Transverse colon (tissue), 4 donors: ENCODE measurements around the gene DOC2B. TPM values are rescaled to one million over a fixed set of nuclear protein-coding genes. Genes with fewer than 3 reads are reported as not detected.
"Not testable (repeated sequence)": the region's sequence is repeated elsewhere in the genome, so short reads cannot be mapped to it uniquely, and the experiment has no call there.

Experiments
- DNase-seq: peaks from one replicate; pipeline ENCODE4 v3.0.0-alpha.2; 2019
- H3K27ac ChIP-seq, 4 donors: fragments of 200-600 bp; sonication (generic); 2 replicates each; pipeline ENCODE4 v1.5.1; 2016 to 2018; ENCODE audit warnings: inconsistent platforms in 4 of 4
- H3K27me3 ChIP-seq: fragments of 200-600 bp; sonication (generic); 2 replicates; pipeline ENCODE4 v1.5.1; 2017; ENCODE audit warnings: inconsistent platforms
- H3K36me3 ChIP-seq, 4 donors: fragments of 200-600 bp; sonication (generic); 2 replicates each; pipeline ENCODE4 v1.5.1; 2017 to 2019; ENCODE audit warnings: inconsistent platforms in 4 of 4
- H3K4me1 ChIP-seq, 4 donors: fragments of 200-600 bp; sonication (generic); 2 replicates each; pipeline ENCODE4 v1.5.1; 2017 to 2020; ENCODE audit warnings: inconsistent platforms in 4 of 4
- H3K4me3 ChIP-seq, 4 donors: fragments of 200-600 bp; sonication (generic); 1 replicate in 1 of 4; 2 replicates in 3 of 4; pipeline versions ENCODE4 v1.5.1 to v1.6.1; 2017 to 2019; ENCODE audit warnings: inconsistent platforms in 4 of 4
- H3K9me3 ChIP-seq, 2 donors: fragments of 200-600 bp; sonication (generic); 2 replicates each; pipeline ENCODE4 v1.5.1; 2017 to 2019; ENCODE audit warnings: inconsistent platforms in 2 of 2
- CTCF ChIP-seq, 5 experiments: fragments of 200-600 bp in 3 of 5; fragments of 450-650 bp in 2 of 5; sonication (generic) in 3 of 5; IDR thresholded peaks; 1 replicate in 2 of 5; 2 replicates in 3 of 5; pipeline ENCODE4 v1.5.1; 2016 to 2017; ENCODE audit warnings: antibody characterized with exemption in 5 of 5, inconsistent platforms in 3 of 5, mild to moderate bottlenecking in 2 of 5, moderate library complexity in 1 of 5
- EP300 ChIP-seq: sonication (generic); formaldehyde crosslinking; IDR thresholded peaks from one replicate; pipeline ENCODE4 v1.6.1; 2017; ENCODE audit warnings: antibody characterized with exemption, low read depth
- POLR2A ChIP-seq: fragments of 450-650 bp; IDR thresholded peaks from one replicate; pipeline ENCODE4 v1.6.1; 2016; ENCODE audit warnings: antibody characterized with exemption, mild to moderate bottlenecking, moderate library complexity
- POLR2AphosphoS5 ChIP-seq, 3 donors: sonication (generic); formaldehyde crosslinking; IDR thresholded peaks; one replicate each; pipeline ENCODE4 v1.6.1; 2016; ENCODE audit warnings: antibody characterized with exemption in 3 of 3
- WGBS, 2 donors: methylation state at CpG; one replicate each; pipeline ENCODE4 v1.1.5; 2018; ENCODE audit warnings: low coverage in 1 of 2; 5-methylcytosine and 5-hydroxymethylcytosine counted together
- in situ Hi-C, 4 donors: fragments of 200-750 bp; cut with MboI; loops; one replicate each; pipeline versions ENCODE4 v1.15.0 to v1.15.1; 2017; ENCODE audit warnings: low sequenced_read_pairs in 3 of 4, low pct_ligation_motif_present in 1 of 4, low pct_unique_long_range_greater_than_20kb in 1 of 4
- intact Hi-C: fragments of 100-400 bp; cut with DNase I; formaldehyde crosslinking; loops from one replicate; pipeline ENCODE4 v1.15.1; 2023; ENCODE audit warnings: low total_unique reads
- total RNA-seq, 4 donors: library from RNA; depleted of rRNA; stranded (reverse); fragments of >200 nt; gene quantifications; one replicate each; pipeline ENCODE4 v1.1.0, GENCODE V29; 2016

DOC2B gene
- total RNA-seq, 4 donors from 2014 or later = 1.8 to 11.6 (median 2.6) TPM

GRCh38 chr17:199806-200545 is 18.5 kb upstream of the DOC2B start:
- DNase-seq = no peak
- TF ChIP-seq EP300 (no peak), POLR2AphosphoS5 (IDR thresholded peaks at IDR 0.05) (no peak), CTCF (IDR thresholded peaks at IDR 0.05) (no peak), POLR2A (no peak)

GRCh38 chr17:199191-199604 is 17.7 kb upstream of the DOC2B start:
- peaks cover 16% of the 10 kb centered on the region for H3K27me3 ChIP-seq
- no peak overlapping the region for H3K27ac ChIP-seq
- TF ChIP-seq POLR2A (no peak), CTCF (IDR thresholded peaks at IDR 0.05) (no peak), POLR2AphosphoS5 (IDR thresholded peaks at IDR 0.05) (no peak), EP300 (no peak)
- H3K4me3 ChIP-seq = no peak overlapping the region
- H3K36me3 ChIP-seq = no peaks in the 10 kb centered on the region
- WGBS, 2 donors = 14% methylated on average over 8 of the region's 8 CpGs; no CpG with 5 or more reads in 1 of the 2 donors
- intact Hi-C loops (no loop called here), in situ Hi-C loops (no loop called here)
- no peak for DNase-seq
- H3K4me1 ChIP-seq = peaks cover 0 to 13% (median 0%) of the 10 kb centered on the region in 4 donors
- H3K9me3 ChIP-seq = no peaks in the 10 kb centered on the region

More at GRCh38 chr17:199806-200545, 18.5 kb upstream of the DOC2B start:
- in situ Hi-C loops (no loop called here), intact Hi-C loops (loop anchor here (2.0 kb wide), 1 partner anchor 23 kb away; no protein-coding TSS in a partner anchor)
- Histone ChIP-seq H3K27me3 (peaks cover 16% of the 10 kb centered on the region), H3K27ac (no peak overlapping the region), H3K4me1 (peaks cover 0 to 9% (median 0%) of the 10 kb centered on the region in 4 donors), H3K36me3 (no peaks in the 10 kb centered on the region), H3K4me3 (no peak overlapping the region), H3K9me3 (no peaks in the 10 kb centered on the region)
- 19 to 34% methylated on average over 5 to 14 of the region's 14 CpGs for WGBS, 2 donors

DNA sequence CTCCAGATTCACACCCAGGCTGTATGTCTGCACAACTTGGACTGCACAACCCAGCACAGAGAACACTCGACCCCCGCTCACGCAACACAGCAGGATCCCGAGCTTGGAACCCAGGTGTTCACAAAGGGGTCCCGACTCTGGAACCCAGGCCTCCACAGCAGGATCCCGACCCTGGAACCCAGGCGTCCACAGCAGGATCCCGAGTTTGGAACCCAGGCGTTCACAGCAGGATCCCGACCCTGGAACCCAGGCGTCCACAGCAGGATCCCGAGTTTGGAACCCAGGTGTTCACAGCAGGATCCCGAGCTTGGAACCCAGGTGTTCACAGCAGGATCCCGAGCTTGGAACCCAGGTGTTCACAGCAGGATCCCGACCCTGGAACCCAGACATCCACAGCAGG is 16.8 kb upstream of the DOC2B start:
- H3K4me3 ChIP-seq, in situ Hi-C loops, H3K9me3 ChIP-seq, H3K27ac ChIP-seq, H3K36me3 ChIP-seq, intact Hi-C loops, DNase-seq: not testable (repeated sequence)
- peaks cover 16% of the 10 kb centered on the region for H3K27me3 ChIP-seq
- peaks cover 0 to 13% (median 0%) of the 10 kb centered on the region in 4 donors for H3K4me1 ChIP-seq
- 86% methylated on average over 15 of the region's 15 CpGs; no CpG with 5 or more reads in 1 of the 2 donors for WGBS, 2 donors

DNA sequence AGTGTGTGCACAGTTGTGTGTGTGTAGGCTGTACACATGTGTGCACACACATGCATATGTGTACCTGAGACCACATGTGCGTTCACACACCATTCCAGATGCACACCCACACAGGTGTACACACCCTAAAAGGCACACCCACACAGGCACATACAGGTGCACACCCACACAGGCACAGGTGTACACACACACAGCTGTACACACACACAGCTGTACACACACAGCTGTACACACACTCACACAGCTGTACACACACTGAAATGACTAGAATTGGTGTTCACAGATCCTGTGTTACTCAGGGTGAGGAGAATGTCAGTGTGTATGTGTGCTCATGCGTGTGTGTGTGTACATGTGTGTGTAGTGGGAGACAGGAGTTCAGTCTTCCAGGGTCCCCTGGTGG is 15.9 kb upstream of the DOC2B start:
- TF ChIP-seq POLR2AphosphoS5 (IDR thresholded peaks at IDR 0.05) = no peak
- no peak for TF ChIP-seq EP300
- TF ChIP-seq POLR2A = no peak
- TF ChIP-seq CTCF (IDR thresholded peaks at IDR 0.05) = no peak
- Histone ChIP-seq H3K4me1 (peaks cover 0 to 13% (median 0%) of the 10 kb centered on the region in 4 donors), H3K27me3 (peaks cover 16% of the 10 kb centered on the region), H3K9me3 (no peaks in the 10 kb centered on the region), H3K4me3 (no peak overlapping the region), H3K36me3 (no peaks in the 10 kb centered on the region), H3K27ac (no peak overlapping the region)
- intact Hi-C loops = no loop called here
- WGBS, 2 donors = 81% methylated on average over 2 of the region's 2 CpGs; no CpG with 5 or more reads in 1 of the 2 donors
- no peak for DNase-seq
- in situ Hi-C loops = no loop called here
